PC-9 (cell line): ENCODE data around the gene TBC1D14. TPM values are rescaled to one million over a fixed set of nuclear protein-coding genes. Genes with fewer than 3 reads are reported as not detected.

Experiments used
- BruUV-seq: library from RNA; stranded (reverse); fragments of 400-500 nt; replicated peaks from 2 replicates; lab custom pipeline; 2021; lab: Mats Ljungman, UMichigan
- CTCF ChIA-PET: fragments of 300-600 bp; sonication (Branson Sonifier 250); formaldehyde crosslinking; loops from one replicate; lab custom pipeline; 2022; ENCODE audit warnings: antibody characterized with exemption; lab: Charles Lee
- POLR2A ChIA-PET: fragments of 300-600 bp; sonication (Branson Sonifier 250); formaldehyde crosslinking; loops from one replicate; lab custom pipeline; 2022; ENCODE audit warnings: antibody characterized with exemption; ENCODE audit not compliant: unreplicated experiment; lab: Charles Lee
- DNase-seq, 2 experiments: peaks; one replicate each; pipeline versions ENCODE4 v3.0.0 to v3.0.0-alpha.2; 2015 to 2022; ENCODE audit warnings: mixed read lengths in 1 of 2
- H2AFZ ChIP-seq: fragments of 200-600 bp; sonication (generic); 2 replicates; pipeline ENCODE4 v1.8.1; 2017; ENCODE audit warnings: antibody characterized with exemption
- H3F3A ChIP-seq: fragments of 200-600 bp; sonication (generic); 2 replicates; pipeline ENCODE4 v1.8.1; 2017; ENCODE audit warnings: antibody characterized with exemption, mild to moderate bottlenecking, low read depth; ENCODE audit not compliant: insufficient read depth
- H3K27ac ChIP-seq: fragments of 200-600 bp; sonication (generic); 2 replicates; pipeline ENCODE4 v1.6.1; 2016; ENCODE audit warnings: mixed run types
- H3K27me3 ChIP-seq: fragments of 200-600 bp; sonication (generic); 2 replicates; pipeline ENCODE4 v1.6.1; 2016; ENCODE audit warnings: low read depth, mixed run types; ENCODE audit not compliant: insufficient read depth
- H3K36me3 ChIP-seq: fragments of 200-600 bp; sonication (generic); 2 replicates; pipeline ENCODE4 v1.6.1; 2016; ENCODE audit warnings: low read depth, mixed run types
- H3K4me1 ChIP-seq: fragments of 200-600 bp; sonication (generic); replicated peaks from 2 replicates; pipeline ENCODE4 v1.6.1; 2016; ENCODE audit warnings: mixed run types; ENCODE audit not compliant: insufficient read depth
- H3K4me2 ChIP-seq: fragments of 200-600 bp; sonication (generic); 2 replicates; pipeline ENCODE4 v1.6.1; 2017; ENCODE audit warnings: mixed run types
- H3K4me3 ChIP-seq: fragments of 200-600 bp; sonication (generic); 2 replicates; pipeline ENCODE4 v1.6.1; 2016; ENCODE audit warnings: mixed run types
- H3K79me2 ChIP-seq: fragments of 200-600 bp; sonication (generic); 2 replicates; pipeline ENCODE4 v1.6.1; 2017; ENCODE audit warnings: low read depth, mixed run types
- H3K9me2 ChIP-seq: fragments of 200-600 bp; sonication (generic); 2 replicates; pipeline ENCODE4 v1.8.1; 2017; ENCODE audit warnings: mild to moderate bottlenecking; ENCODE audit not compliant: insufficient read depth
- H3K9me3 ChIP-seq: fragments of 200-600 bp; sonication (generic); 2 replicates; pipeline ENCODE4 v1.8.1; 2016; ENCODE audit warnings: low read depth; ENCODE audit not compliant: insufficient read depth
- H4K20me1 ChIP-seq: fragments of 200-600 bp; sonication (generic); 2 replicates; pipeline ENCODE4 v1.8.1; 2017; ENCODE audit not compliant: insufficient read depth
- CTCF ChIP-seq: fragments of 200-600 bp; sonication (generic); conservative IDR thresholded peaks from 2 replicates; pipeline ENCODE4 v1.6.1; 2017; ENCODE audit warnings: mixed run types, antibody characterized with exemption, mild to moderate bottlenecking, moderate library complexity
- EZH2 ChIP-seq: fragments of 200-600 bp; sonication (generic); IDR thresholded peaks from 2 replicates; pipeline ENCODE4 v1.8.0; 2017; ENCODE audit warnings: antibody characterized with exemption, low read depth
- intact Hi-C: fragments of 100-400 bp; cut with micrococcal nuclease; formaldehyde crosslinking; loops from one replicate; pipeline ENCODE4 v1.10.0; 2022; ENCODE audit not compliant: unreplicated experiment
- total RNA-seq: library from RNA; stranded (reverse); gene quantifications from 2 replicates; pipeline ENCODE4 v1.2.3, GENCODE V29; 2021

Gene TBC1D14
- total RNA-seq, 1 experiment from 2014 or later: 46.2 TPM

- Histone ChIP-seq H3K4me2 (peak overlapping the region; percentile 85), H3K36me3 (peaks cover 7% of the 10 kb centered on the region; the same call in 1 of the 2 replicates), H3K4me1 (peaks cover 13% of the 10 kb centered on the region), H3K27ac (0 out of 2 replicates have a peak overlapping the region, but pooled peaks have one; percentile 23), H4K20me1 (peaks cover 34% of the 10 kb centered on the region), H3K9me3 (no peaks in the 10 kb centered on the region), H3K4me3 (peak overlapping the region; percentile 90), H3F3A (no peaks in the 10 kb centered on the region; the same call in 1 of the 2 replicates), H2AFZ (peak overlapping the region; percentile 97), H3K79me2 (peaks cover 34% of the 10 kb centered on the region), H3K27me3 (no peaks in the 10 kb centered on the region), H3K9me2 (no peaks in the 10 kb centered on the region)
- intact Hi-C loops: loop anchor here (1.0 to 5.0 kb wide), 4 partner anchors 25 to 286 kb away; partner anchors contain the start of genes KIAA0232 and TADA2B
- POLR2A ChIA-PET: interaction anchor here (0.6 to 1.0 kb wide), 5 partner anchors 125 to 379 kb away, joined by 3 to 9 read pairs (median 7); no protein-coding TSS in a partner anchor
- CTCF ChIA-PET: interaction anchor here (1.4 to 1.9 kb wide), 3 partner anchors 94 to 159 kb away, joined by 4 to 9 read pairs (median 6); no protein-coding TSS in a partner anchor
- no peak for DNase-seq
- TF ChIP-seq CTCF (no peak), EZH2 (no peak)
- TSS peak; percentile 97 for BruUV-seq
These were observed 158.7 kb downstream of the TBC1D14 start for GRCh38 chr4:7068279-7068842.

GRCh38 chr4:7068883-7069282 lies 159.3 kb downstream of the TBC1D14 start:
- POLR2A ChIA-PET: interaction anchor here (0.6 to 1.0 kb wide), 2 partner anchors 125 to 380 kb away, joined by 7 read pairs; no protein-coding TSS in a partner anchor
- intact Hi-C loops: loop anchor here (1.0 to 5.0 kb wide), 4 partner anchors 26 to 287 kb away; partner anchors contain the start of genes KIAA0232 and TADA2B
- H3K27me3 ChIP-seq: no peaks in the 10 kb centered on the region
- H3K36me3 ChIP-seq: peaks cover 2% of the 10 kb centered on the region; the same call in 1 of the 2 replicates
- CTCF ChIA-PET: interaction anchor here (0.7 to 1.9 kb wide), 5 partner anchors 10 to 196 kb away, joined by 3 to 11 read pairs (median 4); no protein-coding TSS in a partner anchor
- peak overlapping the region; percentile 85 for H3K4me2 ChIP-seq
- DNase-seq: no peak
- no peak overlapping the region for H3K27ac ChIP-seq
- H3K4me1 ChIP-seq: peaks cover 13% of the 10 kb centered on the region
- TF ChIP-seq EZH2 (no peak), CTCF (no peak)
- peak overlapping the region; percentile 90; the same call in 1 of the 2 replicates for H3K4me3 ChIP-seq
- no TSS peak for BruUV-seq
- no peaks in the 10 kb centered on the region for H3K9me2 ChIP-seq
- H4K20me1 ChIP-seq: peaks cover 30% of the 10 kb centered on the region
- H3K9me3 ChIP-seq: no peaks in the 10 kb centered on the region
- peaks cover 34% of the 10 kb centered on the region for H3K79me2 ChIP-seq
- H3F3A ChIP-seq: no peaks in the 10 kb centered on the region; the same call in 1 of the 2 replicates
- peak overlapping the region; percentile 97; the same call in 1 of the 2 replicates for H2AFZ ChIP-seq

GRCh38 chr4:7070729-7071511 lies 161.3 kb downstream of the TBC1D14 start:
- Histone ChIP-seq H3K9me3 (no peaks in the 10 kb centered on the region), H3F3A (no peaks in the 10 kb centered on the region), H4K20me1 (peaks cover 12% of the 10 kb centered on the region), H2AFZ (no peak overlapping the region), H3K79me2 (peaks cover 19% of the 10 kb centered on the region), H3K27me3 (no peaks in the 10 kb centered on the region), H3K9me2 (no peaks in the 10 kb centered on the region), H3K27ac (no peak overlapping the region), H3K4me2 (no peak overlapping the region), H3K4me3 (no peak overlapping the region), H3K4me1 (peaks cover 22% of the 10 kb centered on the region), H3K36me3 (no peaks in the 10 kb centered on the region)
- TF ChIP-seq CTCF: peak; percentile 88
- no peak for TF ChIP-seq EZH2
- peak; percentile 78 to 90 for DNase-seq
- intact Hi-C loops: loop anchor here (1.0 to 2.0 kb wide), 3 partner anchors 97 to 350 kb away; partner anchors contain the start of gene TBC1D14
- no TSS peak for BruUV-seq
- CTCF ChIA-PET: interaction anchor here (0.6 to 1.1 kb wide), 6 partner anchors 9 to 728 kb away, joined by 3 to 4 read pairs (median 3); no protein-coding TSS in a partner anchor
- POLR2A ChIA-PET: interaction anchor here (0.7 kb wide), 1 partner anchor 96 kb away, joined by 5 read pairs; no protein-coding TSS in a partner anchor
